WTC11 (cell line): ENCODE measurements around the gene HLA-DPB1.

ENCODE experiments used
- CBFB ChIP-seq: sonication (generic); formaldehyde crosslinking; IDR thresholded peaks from 2 replicates; pipeline ENCODE4 v1.8.1; 2022; ENCODE audit warnings: mild to moderate bottlenecking, low read depth, missing genetic modification reagents
- ESRRA ChIP-seq: sonication (generic); formaldehyde crosslinking; IDR thresholded peaks from 2 replicates; pipeline ENCODE4 v1.8.1; 2022; ENCODE audit warnings: mild to moderate bottlenecking, missing genetic modification reagents, borderline replicate concordance
- KAT7 ChIP-seq: sonication (generic); formaldehyde crosslinking; IDR thresholded peaks from 2 replicates; pipeline ENCODE4 v1.8.1; 2023; ENCODE audit warnings: missing genetic modification reagents, mild to moderate bottlenecking, borderline replicate concordance
- NFATC4 ChIP-seq: fragments of 250-450 bp; sonication (Bioruptor Pico); IDR thresholded peaks from 2 replicates; pipeline ENCODE4 v1.9.0; 2021; ENCODE audit warnings: mild to moderate bottlenecking
- SP1 ChIP-seq: sonication (generic); formaldehyde crosslinking; conservative IDR thresholded peaks from 2 replicates; pipeline ENCODE4 v1.8.1; 2022; ENCODE audit warnings: missing genetic modification reagents
- TCF7 ChIP-seq: sonication (generic); formaldehyde crosslinking; IDR thresholded peaks from 2 replicates; pipeline ENCODE4 v1.8.0; 2022; ENCODE audit warnings: mild to moderate bottlenecking, low read depth, missing genetic modification reagents, moderate library complexity
- TEAD4 ChIP-seq: sonication (generic); formaldehyde crosslinking; IDR thresholded peaks from 2 replicates; pipeline ENCODE4 v1.8.0; 2022; ENCODE audit warnings: mild to moderate bottlenecking, missing genetic modification reagents
- ZNF263 ChIP-seq: sonication (generic); formaldehyde crosslinking; IDR thresholded peaks from 2 replicates; pipeline ENCODE4 v1.8.1; 2022; ENCODE audit warnings: low read depth, mild to moderate bottlenecking, moderate library complexity, missing genetic modification reagents
- TF ChIP-seq, protein P1 (sequence below): fragments of 200-600 bp; IDR thresholded peaks from 2 replicates; pipeline ENCODE4 v1.8.0; 2022; ENCODE audit warnings: antibody characterized with exemption
- TF ChIP-seq, protein P2 (sequence below): sonication (generic); formaldehyde crosslinking; IDR thresholded peaks from 2 replicates; pipeline ENCODE4 v1.8.1; 2023; ENCODE audit warnings: mild to moderate bottlenecking, missing genetic modification reagents, borderline replicate concordance
- TF ChIP-seq, protein P3 (sequence below): sonication (generic); formaldehyde crosslinking; IDR thresholded peaks from 2 replicates; pipeline ENCODE4 v1.8.0; 2022; ENCODE audit warnings: mild to moderate bottlenecking, missing genetic modification reagents
- TF ChIP-seq, protein P4 (sequence below): sonication (generic); formaldehyde crosslinking; IDR thresholded peaks from 2 replicates; pipeline ENCODE4 v1.8.0; 2022; ENCODE audit warnings: mild to moderate bottlenecking, missing genetic modification reagents
- TF ChIP-seq, protein P5 (sequence below): sonication (generic); formaldehyde crosslinking; IDR thresholded peaks from 2 replicates; pipeline ENCODE4 v1.8.0; 2022; ENCODE audit warnings: mild to moderate bottlenecking, missing genetic modification reagents
- TF ChIP-seq, protein P6 (sequence below): sonication (generic); formaldehyde crosslinking; conservative IDR thresholded peaks from 2 replicates; pipeline ENCODE4 v1.8.1; 2022; ENCODE audit warnings: mild to moderate bottlenecking, missing genetic modification reagents

DNA sequence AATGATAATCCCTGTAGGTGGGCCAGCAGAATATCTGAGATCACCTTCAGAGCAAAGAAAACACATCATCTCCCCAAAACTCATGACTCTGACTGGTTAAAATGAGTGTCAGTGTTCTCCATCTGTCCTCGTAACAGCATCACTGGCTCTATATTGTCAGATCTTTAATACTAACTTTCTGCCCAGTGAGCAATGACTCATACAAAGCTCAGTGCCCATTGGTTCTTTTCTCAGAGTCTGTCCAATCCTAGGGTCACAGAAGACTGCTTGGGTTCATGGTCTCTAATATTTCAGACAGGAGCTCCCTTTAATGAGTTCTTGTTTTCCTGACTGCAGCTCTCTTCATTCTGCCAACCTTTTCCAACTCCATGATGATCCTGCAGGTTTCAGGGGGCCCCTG lies 36.4 kb downstream of the HLA-DPB1 start:
- TF ChIP-seq, protein P1, sequence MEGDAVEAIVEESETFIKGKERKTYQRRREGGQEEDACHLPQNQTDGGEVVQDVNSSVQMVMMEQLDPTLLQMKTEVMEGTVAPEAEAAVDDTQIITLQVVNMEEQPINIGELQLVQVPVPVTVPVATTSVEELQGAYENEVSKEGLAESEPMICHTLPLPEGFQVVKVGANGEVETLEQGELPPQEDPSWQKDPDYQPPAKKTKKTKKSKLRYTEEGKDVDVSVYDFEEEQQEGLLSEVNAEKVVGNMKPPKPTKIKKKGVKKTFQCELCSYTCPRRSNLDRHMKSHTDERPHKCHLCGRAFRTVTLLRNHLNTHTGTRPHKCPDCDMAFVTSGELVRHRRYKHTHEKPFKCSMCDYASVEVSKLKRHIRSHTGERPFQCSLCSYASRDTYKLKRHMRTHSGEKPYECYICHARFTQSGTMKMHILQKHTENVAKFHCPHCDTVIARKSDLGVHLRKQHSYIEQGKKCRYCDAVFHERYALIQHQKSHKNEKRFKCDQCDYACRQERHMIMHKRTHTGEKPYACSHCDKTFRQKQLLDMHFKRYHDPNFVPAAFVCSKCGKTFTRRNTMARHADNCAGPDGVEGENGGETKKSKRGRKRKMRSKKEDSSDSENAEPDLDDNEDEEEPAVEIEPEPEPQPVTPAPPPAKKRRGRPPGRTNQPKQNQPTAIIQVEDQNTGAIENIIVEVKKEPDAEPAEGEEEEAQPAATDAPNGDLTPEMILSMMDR, result no peak
- TF ChIP-seq CBFB (CRISPR knock-in tag) (no peak), SP1 (no peak), ESRRA (no peak), ZNF263 (CRISPR knock-in tag) (no peak), TCF7 (CRISPR knock-in tag) (no peak), KAT7 (CRISPR knock-in tag) (no peak), TEAD4 (CRISPR knock-in tag) (no peak), NFATC4 (CRISPR knock-in tag) (no peak)
- TF ChIP-seq, protein P2, sequence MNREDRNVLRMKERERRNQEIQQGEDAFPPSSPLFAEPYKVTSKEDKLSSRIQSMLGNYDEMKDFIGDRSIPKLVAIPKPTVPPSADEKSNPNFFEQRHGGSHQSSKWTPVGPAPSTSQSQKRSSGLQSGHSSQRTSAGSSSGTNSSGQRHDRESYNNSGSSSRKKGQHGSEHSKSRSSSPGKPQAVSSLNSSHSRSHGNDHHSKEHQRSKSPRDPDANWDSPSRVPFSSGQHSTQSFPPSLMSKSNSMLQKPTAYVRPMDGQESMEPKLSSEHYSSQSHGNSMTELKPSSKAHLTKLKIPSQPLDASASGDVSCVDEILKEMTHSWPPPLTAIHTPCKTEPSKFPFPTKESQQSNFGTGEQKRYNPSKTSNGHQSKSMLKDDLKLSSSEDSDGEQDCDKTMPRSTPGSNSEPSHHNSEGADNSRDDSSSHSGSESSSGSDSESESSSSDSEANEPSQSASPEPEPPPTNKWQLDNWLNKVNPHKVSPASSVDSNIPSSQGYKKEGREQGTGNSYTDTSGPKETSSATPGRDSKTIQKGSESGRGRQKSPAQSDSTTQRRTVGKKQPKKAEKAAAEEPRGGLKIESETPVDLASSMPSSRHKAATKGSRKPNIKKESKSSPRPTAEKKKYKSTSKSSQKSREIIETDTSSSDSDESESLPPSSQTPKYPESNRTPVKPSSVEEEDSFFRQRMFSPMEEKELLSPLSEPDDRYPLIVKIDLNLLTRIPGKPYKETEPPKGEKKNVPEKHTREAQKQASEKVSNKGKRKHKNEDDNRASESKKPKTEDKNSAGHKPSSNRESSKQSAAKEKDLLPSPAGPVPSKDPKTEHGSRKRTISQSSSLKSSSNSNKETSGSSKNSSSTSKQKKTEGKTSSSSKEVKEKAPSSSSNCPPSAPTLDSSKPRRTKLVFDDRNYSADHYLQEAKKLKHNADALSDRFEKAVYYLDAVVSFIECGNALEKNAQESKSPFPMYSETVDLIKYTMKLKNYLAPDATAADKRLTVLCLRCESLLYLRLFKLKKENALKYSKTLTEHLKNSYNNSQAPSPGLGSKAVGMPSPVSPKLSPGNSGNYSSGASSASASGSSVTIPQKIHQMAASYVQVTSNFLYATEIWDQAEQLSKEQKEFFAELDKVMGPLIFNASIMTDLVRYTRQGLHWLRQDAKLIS (CRISPR knock-in tag), result no peak
- TF ChIP-seq, protein P3, sequence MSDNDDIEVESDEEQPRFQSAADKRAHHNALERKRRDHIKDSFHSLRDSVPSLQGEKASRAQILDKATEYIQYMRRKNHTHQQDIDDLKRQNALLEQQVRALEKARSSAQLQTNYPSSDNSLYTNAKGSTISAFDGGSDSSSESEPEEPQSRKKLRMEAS (CRISPR knock-in tag), result no peak
- TF ChIP-seq, protein P4, sequence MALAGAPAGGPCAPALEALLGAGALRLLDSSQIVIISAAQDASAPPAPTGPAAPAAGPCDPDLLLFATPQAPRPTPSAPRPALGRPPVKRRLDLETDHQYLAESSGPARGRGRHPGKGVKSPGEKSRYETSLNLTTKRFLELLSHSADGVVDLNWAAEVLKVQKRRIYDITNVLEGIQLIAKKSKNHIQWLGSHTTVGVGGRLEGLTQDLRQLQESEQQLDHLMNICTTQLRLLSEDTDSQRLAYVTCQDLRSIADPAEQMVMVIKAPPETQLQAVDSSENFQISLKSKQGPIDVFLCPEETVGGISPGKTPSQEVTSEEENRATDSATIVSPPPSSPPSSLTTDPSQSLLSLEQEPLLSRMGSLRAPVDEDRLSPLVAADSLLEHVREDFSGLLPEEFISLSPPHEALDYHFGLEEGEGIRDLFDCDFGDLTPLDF (CRISPR knock-in tag), result no peak
- TF ChIP-seq, protein P5, sequence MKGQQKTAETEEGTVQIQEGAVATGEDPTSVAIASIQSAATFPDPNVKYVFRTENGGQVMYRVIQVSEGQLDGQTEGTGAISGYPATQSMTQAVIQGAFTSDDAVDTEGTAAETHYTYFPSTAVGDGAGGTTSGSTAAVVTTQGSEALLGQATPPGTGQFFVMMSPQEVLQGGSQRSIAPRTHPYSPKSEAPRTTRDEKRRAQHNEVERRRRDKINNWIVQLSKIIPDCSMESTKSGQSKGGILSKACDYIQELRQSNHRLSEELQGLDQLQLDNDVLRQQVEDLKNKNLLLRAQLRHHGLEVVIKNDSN (CRISPR knock-in tag), result no peak
- TF ChIP-seq, protein P6, sequence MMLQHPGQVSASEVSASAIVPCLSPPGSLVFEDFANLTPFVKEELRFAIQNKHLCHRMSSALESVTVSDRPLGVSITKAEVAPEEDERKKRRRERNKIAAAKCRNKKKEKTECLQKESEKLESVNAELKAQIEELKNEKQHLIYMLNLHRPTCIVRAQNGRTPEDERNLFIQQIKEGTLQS (CRISPR knock-in tag), result no peak
